ENCODE measurements around the gene UFC1.
"Not testable (repeated sequence)": the region's sequence is repeated elsewhere in the genome, so short reads cannot be mapped to it uniquely, and the experiment has no call there.

Gene UFC1

DNA sequence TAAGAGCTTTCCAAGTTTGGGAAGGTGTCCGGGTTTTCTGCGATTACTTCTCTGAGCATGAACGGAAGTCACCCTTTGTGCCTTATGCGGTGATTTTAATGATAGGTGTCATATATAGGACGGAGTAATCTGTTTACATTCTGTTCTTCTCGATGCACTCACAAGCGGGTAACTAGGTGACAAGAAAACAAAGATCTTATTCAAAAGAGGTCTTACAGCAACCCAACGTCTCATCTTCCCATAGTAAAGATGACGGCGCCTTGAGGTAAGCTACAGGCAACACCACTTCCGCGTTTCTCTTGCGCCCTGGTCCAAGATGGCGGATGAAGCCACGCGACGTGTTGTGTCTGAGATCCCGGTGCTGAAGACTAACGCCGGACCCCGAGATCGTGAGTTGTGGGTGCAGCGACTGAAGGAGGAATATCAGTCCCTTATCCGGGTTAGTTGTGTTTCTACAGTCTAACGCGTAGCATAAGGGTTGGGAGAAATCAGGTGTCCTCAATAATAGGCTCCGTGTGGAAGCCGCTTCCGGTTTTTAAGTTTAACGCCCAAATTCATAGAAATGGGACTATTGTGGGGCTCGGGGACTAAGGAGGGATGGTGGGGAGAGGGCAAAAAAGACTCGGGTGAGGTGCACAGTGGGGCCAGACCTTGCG, at the start of gene UFC1:
TSS of gene UFC1 (plus strand) at position 297 of the 656 bp plus-strand sequence. CDS start at position 317, 20 bp downstream.
- DNase-seq (ENCODE audit: low spot score) = peak; percentile 76

DNA sequence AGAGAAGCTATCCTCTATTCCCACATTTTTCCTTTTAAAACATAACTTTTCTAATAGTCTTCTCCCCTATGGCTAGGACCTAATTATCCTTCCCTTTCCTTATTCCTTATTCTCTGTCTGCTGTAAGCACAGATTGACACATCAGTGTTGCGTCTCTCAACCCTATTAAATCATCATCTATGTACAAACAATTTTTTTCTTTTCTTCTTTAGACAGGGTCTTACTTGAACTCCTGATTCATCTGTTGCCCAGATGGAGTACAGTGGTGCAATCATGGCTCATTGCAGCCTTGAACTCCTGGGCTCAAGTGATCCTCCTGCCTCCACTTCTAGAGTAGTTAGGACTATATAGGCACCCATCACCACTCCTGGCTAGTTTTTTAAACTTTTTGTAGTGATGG, 47.3 kb upstream of the UFC1 start:
- no peak for DNase-seq (ENCODE audit: low spot score)

DNA sequence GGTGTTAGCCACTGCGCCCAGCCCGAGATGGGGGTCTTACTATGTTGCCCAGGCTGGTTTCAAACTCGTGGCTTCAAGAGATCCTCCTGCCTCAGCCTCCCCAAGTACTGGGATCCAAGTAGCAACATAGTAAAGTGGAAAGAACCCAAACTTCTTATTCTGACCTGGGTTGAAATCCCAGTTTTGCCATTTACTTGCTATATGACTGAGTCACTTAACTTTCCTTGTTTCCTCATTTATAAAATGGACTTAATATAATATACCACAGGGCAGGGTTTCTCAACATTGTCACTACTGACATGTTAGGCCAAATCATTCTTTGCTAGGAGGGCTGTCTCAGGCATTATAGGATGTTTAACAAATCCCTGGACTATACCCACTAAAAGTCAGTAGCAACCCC, 42.7 kb upstream of the UFC1 start:
- DNase-seq (ENCODE audit: low spot score) = no peak

DNA sequence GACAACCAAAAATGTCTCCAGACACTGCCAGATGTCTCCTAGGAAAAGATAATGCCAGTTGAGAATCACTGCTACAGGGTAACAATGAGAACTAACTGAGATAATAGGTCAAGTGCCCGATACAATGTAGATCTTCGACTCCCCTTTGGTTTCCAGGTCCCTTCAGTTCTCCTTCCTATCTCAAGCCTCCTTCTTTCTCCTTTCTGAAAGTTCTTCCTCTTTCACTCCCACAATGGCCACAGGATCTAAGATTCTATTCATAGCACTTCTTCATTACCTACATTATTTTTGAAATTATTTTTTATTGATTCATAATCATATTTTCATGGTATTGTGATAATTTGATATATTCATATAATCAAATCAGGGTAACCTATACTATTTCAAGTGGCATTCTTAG, 42.3 kb upstream of the UFC1 start:
- no peak for DNase-seq (ENCODE audit: low spot score)

DNA sequence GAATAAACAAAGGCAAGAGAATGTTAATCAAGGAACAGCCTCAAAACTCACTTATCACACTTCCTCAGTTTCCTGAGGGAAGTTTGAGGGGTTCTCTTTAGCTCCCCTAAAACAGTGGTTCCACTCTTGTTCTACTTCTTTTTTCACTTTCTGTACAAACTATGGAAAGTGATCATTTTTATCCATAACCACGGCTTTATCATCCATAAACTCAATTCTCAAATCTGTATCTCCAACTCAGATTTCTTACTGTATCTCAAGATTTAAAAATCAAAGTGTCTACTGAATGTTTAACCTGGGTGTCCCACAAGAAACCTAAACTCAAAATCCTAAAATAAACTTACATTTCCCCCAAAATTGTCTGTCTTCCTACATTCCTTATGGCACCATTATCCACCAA, 39.9 kb upstream of the UFC1 start:
- no peak for DNase-seq (ENCODE audit: low spot score)

DNA sequence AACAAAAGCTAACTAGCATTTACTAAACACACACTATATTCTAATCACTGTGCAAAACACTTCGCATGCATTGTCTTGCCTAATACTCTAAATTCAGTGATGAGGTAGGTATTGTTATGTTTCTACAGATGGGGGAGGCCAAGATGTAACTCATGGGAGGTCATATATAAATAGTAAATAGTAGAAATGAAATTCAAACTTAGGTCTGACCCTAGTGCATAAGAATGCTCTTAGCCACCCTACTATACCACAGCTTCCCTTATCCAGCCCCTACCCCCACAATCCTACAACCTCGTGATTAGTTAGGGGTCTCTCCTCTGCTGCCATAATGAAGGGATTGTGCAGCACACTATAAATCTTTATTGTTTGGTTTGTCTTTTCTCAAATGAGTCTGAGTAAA, 39.2 kb upstream of the UFC1 start:
- DNase-seq (ENCODE audit: low spot score) = no peak

DNA sequence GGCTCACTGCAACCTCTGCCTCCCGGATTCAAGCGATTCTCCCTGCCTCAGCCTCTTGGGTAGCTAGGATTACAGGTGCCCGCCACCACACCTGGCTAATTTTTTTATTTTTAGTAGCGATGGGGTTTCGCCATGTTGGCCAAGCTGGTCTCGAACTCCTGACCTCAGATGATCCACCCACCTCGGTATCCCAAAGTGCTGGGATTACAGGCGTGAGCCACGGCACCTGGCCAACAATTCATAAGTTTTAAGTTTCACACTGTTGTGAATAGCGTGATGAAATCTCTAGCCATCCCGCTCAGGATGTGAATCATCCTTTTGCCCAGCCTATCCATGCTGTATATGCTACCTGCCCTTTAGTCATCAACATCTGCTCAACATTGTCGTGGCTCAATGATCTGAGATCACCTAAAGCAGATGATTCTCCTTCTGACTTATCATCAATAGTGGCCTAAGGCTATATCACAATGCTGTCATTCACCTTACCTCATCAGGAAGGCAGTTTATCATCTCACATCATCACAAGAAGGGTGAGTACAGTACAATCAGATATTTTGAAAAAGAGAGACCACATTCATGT, 38.6 kb upstream of the UFC1 start:
- DNase-seq (ENCODE audit: low spot score) = no peak

DNA sequence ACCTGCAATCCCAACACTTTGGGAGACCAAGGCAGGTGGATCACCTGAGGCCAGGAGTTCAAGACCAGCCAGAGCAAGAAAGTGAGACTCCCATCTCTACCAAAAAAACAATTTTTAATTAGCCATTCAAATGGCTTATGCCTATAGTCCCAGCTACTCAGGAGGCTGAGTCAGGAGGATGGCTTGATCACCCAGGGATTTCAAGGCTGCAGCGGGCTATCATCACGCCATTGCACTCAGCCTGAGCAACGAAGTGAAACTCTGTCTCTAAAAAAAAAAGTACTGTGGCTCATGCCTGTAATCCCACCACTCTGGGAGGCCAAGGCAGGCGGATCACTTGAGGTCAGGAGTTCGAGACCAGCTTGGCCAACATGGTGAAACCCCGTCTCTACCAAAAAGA, 37.8 kb upstream of the UFC1 start:
- not testable (repeated sequence) for DNase-seq (ENCODE audit: low spot score)

DNA sequence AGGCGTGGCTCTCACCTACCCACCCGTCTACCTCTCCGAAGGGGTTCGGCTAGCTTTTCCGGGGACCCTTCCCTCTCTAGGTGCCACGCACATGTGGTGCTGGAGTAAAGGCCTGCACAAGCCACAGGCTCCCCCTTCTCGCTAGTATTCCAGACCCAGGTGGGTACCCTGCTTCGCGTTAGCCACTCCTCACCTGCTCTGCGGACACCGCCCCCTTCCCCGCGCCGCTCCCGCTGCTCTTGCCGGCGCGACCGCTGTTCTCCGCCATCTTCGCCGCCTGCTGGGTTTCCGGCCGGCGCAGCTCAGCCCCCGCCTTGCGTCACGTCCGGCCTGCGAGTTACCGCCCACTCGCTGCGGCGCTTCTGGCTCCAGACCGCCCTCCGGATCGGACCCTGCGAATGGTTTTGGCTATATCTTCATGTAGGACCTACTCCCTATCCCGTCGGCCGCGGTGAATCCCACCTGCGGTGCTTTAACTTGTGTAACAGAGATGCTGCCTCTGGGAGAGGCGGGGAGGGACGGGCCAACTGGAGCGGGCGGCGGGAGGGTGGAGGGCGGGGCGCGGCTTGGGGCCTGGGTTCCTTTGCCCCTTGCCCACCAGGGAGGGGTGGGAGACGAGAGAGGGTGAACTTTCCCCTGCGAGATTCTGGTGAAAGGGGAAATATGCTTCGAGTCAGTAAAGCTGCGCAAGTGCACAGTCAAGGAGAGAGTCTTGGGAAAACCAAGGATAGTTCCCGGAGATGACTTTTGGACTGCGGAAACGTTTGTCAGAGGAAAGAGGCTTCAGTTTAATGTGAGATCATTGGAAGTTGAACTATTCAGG, 35.8 kb upstream of the UFC1 start, which contains the start of the genes NIT1 and PFDN2:
TSS of gene NIT1 (plus strand) at position 347 of the 823 bp plus-strand sequence. CDS start at position 419, 72 bp downstream.
TSS of gene PFDN2 (minus strand) at position 279 of the 823 bp plus-strand sequence. CDS start at position 268, 11 bp downstream.
- DNase-seq (ENCODE audit: low spot score) = peak; percentile 71

DNA sequence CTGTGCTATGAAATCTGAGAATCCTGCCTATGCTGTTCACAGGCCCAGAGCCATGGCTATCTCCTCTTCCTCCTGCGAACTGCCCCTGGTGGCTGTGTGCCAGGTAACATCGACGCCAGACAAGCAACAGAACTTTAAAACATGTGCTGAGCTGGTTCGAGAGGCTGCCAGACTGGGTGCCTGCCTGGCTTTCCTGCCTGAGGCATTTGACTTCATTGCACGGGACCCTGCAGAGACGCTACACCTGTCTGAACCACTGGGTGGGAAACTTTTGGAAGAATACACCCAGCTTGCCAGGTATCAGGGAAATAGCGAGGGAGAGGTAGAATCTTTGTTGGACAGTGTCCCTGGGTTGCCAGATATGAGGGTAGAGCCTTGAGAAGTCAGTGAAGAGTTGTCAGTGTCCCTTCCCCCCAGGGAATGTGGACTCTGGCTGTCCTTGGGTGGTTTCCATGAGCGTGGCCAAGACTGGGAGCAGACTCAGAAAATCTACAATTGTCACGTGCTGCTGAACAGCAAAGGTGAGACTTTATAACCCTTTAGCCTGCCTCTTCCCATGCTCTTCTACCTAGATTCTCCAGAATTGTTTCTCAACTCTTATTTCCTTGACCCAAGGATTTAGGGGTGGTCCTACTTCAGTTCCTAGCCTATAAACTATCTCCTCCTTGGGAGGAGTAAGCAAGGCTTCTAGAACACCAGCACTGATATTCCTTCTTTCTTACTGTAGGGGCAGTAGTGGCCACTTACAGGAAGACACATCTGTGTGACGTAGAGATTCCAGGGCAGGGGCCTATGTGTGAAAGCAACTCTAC, 34.5 kb upstream of the UFC1 start:
- no peak for DNase-seq (ENCODE audit: low spot score)

DNA sequence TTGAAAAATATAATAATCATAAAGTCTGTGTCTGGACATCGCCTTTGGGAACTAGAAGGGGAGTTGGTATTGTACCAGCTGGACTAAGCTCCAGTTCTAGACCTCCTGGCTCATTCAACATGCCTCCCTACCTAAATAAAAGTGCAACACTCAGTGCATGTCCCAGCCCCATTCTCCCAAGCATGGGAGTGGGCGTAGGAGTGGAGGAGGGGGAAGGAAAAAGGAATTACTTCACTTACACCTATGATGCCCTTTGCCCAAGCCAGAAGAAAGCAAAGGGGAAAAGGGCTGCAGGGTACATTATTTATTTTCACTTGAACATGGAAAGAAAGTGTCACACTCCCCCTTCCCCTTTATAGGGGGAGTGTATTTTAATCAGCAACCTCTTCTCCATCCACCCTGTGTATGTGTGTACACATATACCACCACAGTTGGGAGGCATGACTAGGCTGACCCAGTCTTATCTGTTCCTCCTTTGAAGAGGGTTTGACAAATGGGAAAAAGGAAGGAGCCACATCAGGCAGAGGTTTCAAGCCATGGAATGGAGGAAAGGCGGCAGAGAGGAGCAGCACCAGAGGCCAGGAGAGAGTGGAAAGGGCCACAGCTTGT, 32.6 kb upstream of the UFC1 start:
- no peak for DNase-seq (ENCODE audit: low spot score)

DNA sequence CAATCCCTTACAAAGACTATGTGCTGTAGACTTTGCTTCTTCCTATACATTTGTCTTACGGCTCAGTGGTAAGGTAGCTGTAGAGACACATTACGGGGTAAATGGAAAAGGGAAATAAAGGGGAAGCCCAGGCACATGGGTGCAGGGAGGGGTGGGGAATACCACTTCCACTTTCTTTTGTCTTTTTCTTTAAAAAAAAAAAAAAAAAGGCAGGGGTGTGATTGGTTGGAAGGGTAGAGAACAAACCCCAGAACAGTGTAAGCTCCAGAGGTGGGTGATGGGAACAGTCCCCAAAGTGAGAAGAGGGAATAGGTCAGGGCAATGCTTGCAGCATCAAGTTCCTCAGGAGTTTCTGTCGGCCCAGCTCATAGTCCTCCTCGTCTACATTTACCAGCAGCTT, 31.9 kb upstream of the UFC1 start:
- no peak for DNase-seq (ENCODE audit: low spot score)

DNA sequence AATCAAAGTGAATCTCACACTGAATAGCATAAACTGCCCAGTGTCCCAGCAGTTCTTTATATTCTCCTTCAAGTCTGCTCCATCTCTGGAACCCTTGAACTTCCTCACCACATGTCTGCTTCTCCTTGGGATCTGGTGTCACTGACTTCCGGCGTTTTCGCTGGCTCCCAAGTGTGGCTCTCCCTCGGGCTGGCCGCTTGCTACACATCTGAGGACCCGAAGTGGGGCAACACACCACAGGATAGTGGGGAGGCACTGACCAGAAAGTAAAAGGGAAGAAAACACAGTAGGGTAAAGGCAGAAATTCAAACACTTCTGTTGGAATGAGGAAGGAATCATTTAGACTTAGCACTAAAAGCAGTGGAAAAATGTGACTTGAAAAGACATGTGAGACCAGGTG, 30.8 kb upstream of the UFC1 start:
- DNase-seq (ENCODE audit: low spot score) = no peak

DNA sequence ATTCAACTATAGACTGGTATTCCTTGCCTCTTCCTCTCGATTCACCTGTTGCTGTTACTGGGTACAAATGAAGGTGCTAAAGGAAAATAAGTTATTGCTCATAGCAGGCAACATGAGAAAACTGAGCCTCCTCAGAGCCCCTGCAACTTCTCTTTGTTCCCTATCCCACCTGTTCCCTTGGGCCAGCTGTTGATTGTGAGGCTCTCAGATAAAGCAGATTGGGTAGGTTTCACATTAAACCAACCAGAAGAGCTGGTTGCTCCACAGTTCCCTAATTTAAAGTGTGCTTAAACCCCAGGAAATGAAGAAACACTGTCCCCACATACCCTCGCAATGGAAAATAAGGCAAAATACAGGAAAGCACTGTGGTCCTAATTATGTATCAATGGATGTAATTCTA, 26.1 kb upstream of the UFC1 start:
- DNase-seq (ENCODE audit: low spot score) = no peak

DNA sequence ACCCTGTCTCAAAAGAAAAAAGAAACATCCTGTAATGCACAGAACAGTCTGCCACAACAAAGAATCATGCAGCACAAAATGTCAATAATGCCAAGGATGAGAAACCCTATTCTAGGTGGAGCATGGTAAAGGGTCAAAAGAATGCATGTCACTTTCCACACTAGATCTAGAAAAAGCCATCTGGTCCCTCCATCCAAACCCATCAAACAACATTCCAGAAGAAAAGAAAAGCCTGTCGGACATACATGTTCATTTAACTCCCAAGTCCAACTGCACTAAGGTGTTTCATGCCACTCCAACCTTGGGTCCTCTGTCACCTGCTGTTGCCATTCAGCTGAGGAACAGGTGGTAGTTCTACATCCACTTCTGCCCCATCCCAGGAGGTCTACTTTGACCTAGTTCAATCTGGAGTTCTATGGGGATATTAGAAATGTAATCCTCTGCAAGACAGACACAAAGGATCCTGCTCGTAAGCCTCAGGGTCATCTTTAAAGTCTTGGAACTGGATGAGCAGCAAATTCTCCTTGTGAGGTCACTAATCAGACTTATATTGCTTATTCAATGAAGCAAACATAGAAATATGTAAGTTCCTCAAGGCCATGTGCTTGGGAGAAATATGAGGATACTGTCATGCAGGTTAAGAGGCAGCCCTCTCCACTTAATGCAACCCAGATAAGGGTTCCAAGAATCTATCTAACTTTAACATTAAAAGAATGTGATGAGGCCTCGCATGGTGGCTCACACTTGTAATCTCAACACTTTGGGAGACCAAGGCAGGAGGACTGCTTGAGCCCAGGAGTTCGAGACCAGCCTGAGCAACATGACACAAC, 25.0 kb upstream of the UFC1 start:
- DNase-seq (ENCODE audit: low spot score) = no peak

DNA sequence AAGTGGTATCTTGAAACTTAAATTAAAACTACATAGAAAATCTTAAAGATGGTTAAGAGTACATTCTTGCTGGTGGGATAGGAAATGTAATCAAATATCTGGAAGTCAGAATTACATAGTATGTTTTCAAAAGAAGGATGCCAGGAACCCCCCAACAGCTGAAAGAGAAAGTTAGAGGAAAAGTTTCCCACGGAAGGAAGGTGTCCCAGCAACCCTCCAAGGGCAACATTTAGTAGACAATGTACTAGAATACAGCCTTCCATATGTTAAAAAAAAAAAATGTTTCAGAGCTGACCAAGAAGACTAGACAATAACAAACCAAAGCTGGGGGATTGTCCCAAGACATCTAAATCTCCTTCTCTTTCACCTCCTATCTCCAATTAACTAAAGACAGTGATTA, 23.5 kb upstream of the UFC1 start:
- no peak for DNase-seq (ENCODE audit: low spot score)

DNA sequence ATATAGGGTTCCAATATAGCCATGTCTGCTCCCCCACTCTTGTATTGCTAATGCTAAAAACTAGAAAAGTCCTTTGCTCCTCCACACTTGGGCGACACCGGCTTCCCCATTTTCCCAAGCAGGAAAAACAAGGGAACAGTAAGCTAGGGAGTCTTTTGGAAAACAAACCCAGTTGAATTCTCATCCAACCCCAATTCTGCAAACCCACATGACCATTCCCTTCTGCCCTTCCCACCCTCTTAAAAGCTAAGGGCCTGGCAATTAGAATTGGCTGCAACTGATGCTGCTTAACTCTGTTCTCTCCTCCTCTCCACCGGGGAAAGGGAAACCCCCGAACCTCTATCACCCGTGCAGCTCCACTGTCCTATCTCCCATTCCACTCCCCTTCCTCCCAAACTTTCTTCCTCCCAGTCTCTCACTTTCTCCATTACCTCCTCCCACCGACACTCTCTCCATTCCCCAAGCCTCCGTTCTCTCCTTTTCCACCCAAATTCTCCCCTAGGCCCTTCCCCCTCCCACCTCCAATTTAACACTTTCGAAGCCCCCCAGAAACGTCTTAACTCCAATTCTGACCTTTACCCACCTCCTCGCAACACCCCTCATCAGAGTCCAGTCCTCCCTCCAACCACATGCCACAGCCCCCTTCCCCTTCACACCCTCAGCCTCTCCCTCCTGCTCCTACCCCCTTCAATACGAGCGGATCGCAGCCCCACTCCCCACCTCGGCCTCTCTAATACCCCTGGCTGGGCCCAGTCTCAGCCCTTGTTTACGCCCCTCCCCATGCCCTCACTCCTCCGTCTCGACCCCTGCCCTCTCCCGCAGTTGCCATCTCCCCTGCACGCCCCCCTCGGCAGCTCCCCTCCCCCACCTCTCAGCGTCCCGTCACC, 22.0 kb upstream of the UFC1 start:
- peak; percentile 12 for DNase-seq (ENCODE audit: low spot score)

DNA sequence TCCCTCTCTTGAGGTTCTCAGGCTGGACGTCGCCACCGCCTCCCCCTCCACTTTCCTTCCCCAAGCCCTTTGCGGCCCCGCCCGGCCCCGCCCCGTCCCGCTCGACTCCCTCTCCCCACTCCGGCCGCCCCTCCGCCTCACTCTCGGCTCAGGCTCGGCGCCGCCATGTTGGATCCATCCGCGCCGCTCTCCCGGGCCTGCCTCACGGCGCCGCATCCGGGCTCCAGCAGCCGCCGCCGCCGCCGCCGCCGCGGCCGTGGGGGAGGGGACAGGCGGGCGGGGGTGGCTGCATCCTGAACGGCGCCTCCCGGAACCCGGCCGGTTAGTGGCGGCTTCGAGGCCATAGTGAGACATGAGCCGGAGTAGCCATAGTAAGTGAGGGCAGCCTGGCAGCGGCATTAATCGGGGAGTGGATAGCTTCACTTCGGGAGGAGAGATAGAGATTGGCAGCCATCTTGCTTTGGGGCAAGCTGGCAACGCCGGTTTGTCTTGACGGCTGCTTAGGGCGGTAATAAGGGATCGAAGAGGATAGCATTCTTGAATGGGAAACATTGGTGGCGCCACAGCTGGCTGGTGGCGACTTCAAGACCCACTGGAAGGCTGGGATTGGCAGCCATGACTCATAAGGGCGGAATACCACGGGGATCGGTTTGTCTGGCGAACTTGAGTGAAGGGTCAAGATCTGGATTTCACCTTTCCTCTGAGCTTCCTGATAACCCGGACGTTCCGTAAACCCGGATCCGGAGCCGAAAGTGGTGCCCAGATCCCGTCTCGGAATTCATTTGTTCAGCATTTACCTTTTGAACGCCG, 21.2 kb upstream of the UFC1 start, which contains the start of gene DEDD:
TSS of gene DEDD (minus strand) at position 258 of the 810 bp plus-strand sequence. CDS start 8,205 bp downstream, outside the sequence.
- DNase-seq (ENCODE audit: low spot score) = peak; percentile 69

Measured in HuH-7.5 (cell line).